Measurements from ENCODE around the gene GTPBP8.

DNA sequence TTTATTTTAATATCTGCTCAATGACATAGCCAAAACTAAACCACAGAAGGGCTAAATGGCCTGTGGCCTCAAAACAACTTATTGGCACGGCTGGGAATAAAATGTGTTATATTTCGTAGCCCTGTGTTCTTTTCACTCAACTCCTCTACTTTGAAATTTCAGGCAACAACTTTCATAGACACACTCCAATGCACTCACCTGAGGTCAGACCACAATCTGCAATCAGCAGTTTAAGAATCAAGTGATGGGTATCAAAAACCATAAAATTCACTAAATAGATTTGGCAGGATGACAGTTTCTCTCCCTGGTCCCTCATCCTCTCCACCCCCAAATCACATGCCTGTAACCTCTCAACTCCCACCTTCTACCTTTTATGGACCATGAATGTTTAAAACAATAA is 13.8 kb upstream of the GTPBP8 start:
- TF ChIP-seq, protein P1, sequence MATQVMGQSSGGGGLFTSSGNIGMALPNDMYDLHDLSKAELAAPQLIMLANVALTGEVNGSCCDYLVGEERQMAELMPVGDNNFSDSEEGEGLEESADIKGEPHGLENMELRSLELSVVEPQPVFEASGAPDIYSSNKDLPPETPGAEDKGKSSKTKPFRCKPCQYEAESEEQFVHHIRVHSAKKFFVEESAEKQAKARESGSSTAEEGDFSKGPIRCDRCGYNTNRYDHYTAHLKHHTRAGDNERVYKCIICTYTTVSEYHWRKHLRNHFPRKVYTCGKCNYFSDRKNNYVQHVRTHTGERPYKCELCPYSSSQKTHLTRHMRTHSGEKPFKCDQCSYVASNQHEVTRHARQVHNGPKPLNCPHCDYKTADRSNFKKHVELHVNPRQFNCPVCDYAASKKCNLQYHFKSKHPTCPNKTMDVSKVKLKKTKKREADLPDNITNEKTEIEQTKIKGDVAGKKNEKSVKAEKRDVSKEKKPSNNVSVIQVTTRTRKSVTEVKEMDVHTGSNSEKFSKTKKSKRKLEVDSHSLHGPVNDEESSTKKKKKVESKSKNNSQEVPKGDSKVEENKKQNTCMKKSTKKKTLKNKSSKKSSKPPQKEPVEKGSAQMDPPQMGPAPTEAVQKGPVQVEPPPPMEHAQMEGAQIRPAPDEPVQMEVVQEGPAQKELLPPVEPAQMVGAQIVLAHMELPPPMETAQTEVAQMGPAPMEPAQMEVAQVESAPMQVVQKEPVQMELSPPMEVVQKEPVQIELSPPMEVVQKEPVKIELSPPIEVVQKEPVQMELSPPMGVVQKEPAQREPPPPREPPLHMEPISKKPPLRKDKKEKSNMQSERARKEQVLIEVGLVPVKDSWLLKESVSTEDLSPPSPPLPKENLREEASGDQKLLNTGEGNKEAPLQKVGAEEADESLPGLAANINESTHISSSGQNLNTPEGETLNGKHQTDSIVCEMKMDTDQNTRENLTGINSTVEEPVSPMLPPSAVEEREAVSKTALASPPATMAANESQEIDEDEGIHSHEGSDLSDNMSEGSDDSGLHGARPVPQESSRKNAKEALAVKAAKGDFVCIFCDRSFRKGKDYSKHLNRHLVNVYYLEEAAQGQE (IDR thresholded peaks at IDR 0.05; ENCODE audit: borderline replicate concordance) = no peak
- no peak for TF ChIP-seq CTCF (IDR thresholded peaks at IDR 0.05; ENCODE audit: poor library complexity, severe bottlenecking)

Data from neural cell (in vitro differentiated cells).